MM.1S (cell line): Measurements from ENCODE around the gene NXN.

ENCODE experiments used
- DNase-seq: peaks from one replicate; pipeline ENCODE4 v3.0.0-alpha.2; 2015
- H2AFZ ChIP-seq: fragments of 300-600 bp; sonication (generic); 2 replicates; pipeline ENCODE4 v1.6.0; 2016; ENCODE audit warnings: antibody characterized with exemption, low read length
- H3F3A ChIP-seq: fragments of 300-600 bp; sonication (generic); 2 replicates; pipeline ENCODE4 v1.6.1; 2016; ENCODE audit warnings: mild to moderate bottlenecking, antibody characterized with exemption, low read length, moderate library complexity, mixed read lengths; ENCODE audit not compliant: insufficient read depth
- H3K27ac ChIP-seq: fragments of 300-600 bp; sonication (generic); 2 replicates; pipeline ENCODE4 v1.5.1; 2016; ENCODE audit warnings: mild to moderate bottlenecking, low read length
- H3K27me3 ChIP-seq: fragments of 300-600 bp; sonication (generic); replicated peaks from 2 replicates; pipeline ENCODE4 v1.6.0; 2016; ENCODE audit warnings: low read length; ENCODE audit not compliant: insufficient read depth
- H3K36me3 ChIP-seq: fragments of 300-600 bp; sonication (generic); replicated peaks from 2 replicates; pipeline ENCODE4 v1.6.1; 2016; ENCODE audit warnings: mild to moderate bottlenecking, low read length, mixed read lengths; ENCODE audit not compliant: insufficient read depth
- H3K4me1 ChIP-seq: fragments of 300-600 bp; sonication (generic); 2 replicates; pipeline ENCODE4 v1.6.1; 2016; ENCODE audit warnings: low read length, mixed read lengths
- H3K4me2 ChIP-seq: fragments of 300-600 bp; sonication (generic); 2 replicates; pipeline ENCODE4 v1.6.0; 2016; ENCODE audit warnings: low read depth, low read length
- H3K4me3 ChIP-seq: fragments of 300-600 bp; sonication (generic); 2 replicates; pipeline ENCODE4 v1.5.1; 2016; ENCODE audit warnings: low read length, mixed read lengths
- H3K79me2 ChIP-seq: fragments of 300-600 bp; sonication (generic); 2 replicates; pipeline ENCODE4 v1.6.1; 2016; ENCODE audit warnings: mixed run types, low read length, mixed read lengths
- H3K9ac ChIP-seq: fragments of 300-600 bp; sonication (generic); 2 replicates; pipeline ENCODE4 v1.6.1; 2016; ENCODE audit warnings: low read length, mixed read lengths
- H3K9me2 ChIP-seq: fragments of 300-600 bp; sonication (generic); replicated peaks from 2 replicates; pipeline ENCODE4 v1.6.1; 2016; ENCODE audit warnings: mild to moderate bottlenecking, low read length, mixed read lengths; ENCODE audit not compliant: insufficient read depth
- H3K9me3 ChIP-seq: fragments of 300-600 bp; sonication (generic); replicated peaks from 2 replicates; pipeline ENCODE4 v1.6.1; 2016; ENCODE audit warnings: mild to moderate bottlenecking, low read length, mixed read lengths; ENCODE audit not compliant: insufficient read depth
- H4K20me1 ChIP-seq: fragments of 300-600 bp; sonication (generic); 2 replicates; pipeline ENCODE4 v1.6.1; 2016; ENCODE audit warnings: mild to moderate bottlenecking, low read length, moderate library complexity, mixed read lengths; ENCODE audit not compliant: insufficient read depth
- EZH2 ChIP-seq: fragments of 300-600 bp; sonication (generic); optimal IDR thresholded peaks from 2 replicates; pipeline ENCODE3; 2017; ENCODE audit warnings: low read depth, mild to moderate bottlenecking, antibody characterized with exemption, low read length, mixed read lengths
- EZH2phosphoT487 ChIP-seq: fragments of 300-600 bp; sonication (generic); IDR thresholded peaks from 2 replicates; pipeline ENCODE4 v1.6.1; 2018; ENCODE audit warnings: antibody characterized with exemption, low read length
- TF ChIP-seq, protein P1 (sequence below): fragments of 300-600 bp; sonication (generic); IDR thresholded peaks from 2 replicates; pipeline ENCODE4 v1.5.1; 2016; ENCODE audit warnings: antibody characterized with exemption, low read length, mixed read lengths

NXN gene

DNA sequence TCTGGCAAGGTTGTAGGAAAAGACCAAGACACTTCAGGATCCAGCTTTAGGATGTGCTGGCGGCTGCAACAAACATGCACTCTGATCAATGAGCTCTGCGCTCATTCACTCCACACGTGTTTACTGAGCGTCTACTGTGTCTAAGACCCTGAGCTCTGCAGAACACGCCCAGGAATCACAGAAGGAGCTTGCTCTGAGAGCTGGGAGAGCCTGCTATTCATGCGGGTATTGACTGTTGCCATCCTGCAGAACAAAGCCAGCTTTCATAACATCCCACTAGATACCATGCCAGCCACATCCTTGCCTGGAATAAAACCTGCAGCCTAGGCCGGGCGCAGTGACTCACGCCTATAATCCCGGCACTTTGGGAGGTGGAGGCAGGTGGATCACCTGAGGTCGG lies 44.1 kb downstream of the NXN start:
- Histone ChIP-seq H3K9ac (no peak overlapping the region), H3K9me2 (no peaks in the 10 kb centered on the region), H3K4me2 (no peak overlapping the region), H3K27ac (no peak overlapping the region), H3K79me2 (no peaks in the 10 kb centered on the region), H2AFZ (no peak overlapping the region), H3F3A (no peaks in the 10 kb centered on the region), H3K36me3 (no peaks in the 10 kb centered on the region), H3K4me1 (no peaks in the 10 kb centered on the region), H3K9me3 (no peaks in the 10 kb centered on the region), H4K20me1 (no peaks in the 10 kb centered on the region), H3K4me3 (no peak overlapping the region), H3K27me3 (peaks cover 94% of the 10 kb centered on the region)
- DNase-seq: no peak
- no peak for TF ChIP-seq EZH2phosphoT487
- TF ChIP-seq, protein P1, sequence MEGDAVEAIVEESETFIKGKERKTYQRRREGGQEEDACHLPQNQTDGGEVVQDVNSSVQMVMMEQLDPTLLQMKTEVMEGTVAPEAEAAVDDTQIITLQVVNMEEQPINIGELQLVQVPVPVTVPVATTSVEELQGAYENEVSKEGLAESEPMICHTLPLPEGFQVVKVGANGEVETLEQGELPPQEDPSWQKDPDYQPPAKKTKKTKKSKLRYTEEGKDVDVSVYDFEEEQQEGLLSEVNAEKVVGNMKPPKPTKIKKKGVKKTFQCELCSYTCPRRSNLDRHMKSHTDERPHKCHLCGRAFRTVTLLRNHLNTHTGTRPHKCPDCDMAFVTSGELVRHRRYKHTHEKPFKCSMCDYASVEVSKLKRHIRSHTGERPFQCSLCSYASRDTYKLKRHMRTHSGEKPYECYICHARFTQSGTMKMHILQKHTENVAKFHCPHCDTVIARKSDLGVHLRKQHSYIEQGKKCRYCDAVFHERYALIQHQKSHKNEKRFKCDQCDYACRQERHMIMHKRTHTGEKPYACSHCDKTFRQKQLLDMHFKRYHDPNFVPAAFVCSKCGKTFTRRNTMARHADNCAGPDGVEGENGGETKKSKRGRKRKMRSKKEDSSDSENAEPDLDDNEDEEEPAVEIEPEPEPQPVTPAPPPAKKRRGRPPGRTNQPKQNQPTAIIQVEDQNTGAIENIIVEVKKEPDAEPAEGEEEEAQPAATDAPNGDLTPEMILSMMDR: no peak
- TF ChIP-seq EZH2: no peak

DNA sequence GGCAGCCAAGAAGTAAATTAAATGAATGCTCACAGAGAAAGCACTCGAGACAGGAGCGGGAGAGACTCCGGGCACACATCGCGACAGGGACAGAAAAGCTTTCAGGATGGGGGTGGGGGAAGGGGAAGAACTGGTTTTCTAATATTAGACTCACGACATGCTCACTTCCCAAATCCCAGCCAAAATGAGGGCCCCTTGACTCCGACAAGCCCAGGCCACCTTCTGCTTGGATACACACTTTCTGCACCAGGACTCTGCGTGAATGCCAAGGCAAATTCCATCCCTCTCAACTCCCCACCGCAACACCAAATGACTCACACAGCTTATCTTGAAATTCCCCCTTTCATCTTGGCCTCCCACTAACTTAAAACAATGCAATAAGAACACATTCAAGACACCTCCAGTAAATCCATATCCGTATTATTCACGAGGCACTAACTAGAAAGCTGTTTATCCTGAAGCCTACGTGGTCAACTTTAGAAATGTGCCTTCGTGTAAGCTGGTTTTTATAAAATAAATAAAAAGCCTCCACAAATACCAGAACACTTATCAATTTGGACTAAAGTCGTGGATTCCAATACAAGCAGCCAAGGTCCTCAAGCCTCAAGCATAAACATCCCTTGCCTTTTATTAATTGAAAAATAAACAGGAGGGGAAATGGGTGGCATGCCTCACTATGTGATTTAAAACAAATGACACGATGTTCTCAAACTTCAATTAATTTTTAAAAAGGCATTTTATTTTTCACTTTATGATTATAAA lies 46.1 kb downstream of the NXN start:
- H3K4me2 ChIP-seq: no peak overlapping the region
- no peaks in the 10 kb centered on the region for H3K36me3 ChIP-seq

DNA sequence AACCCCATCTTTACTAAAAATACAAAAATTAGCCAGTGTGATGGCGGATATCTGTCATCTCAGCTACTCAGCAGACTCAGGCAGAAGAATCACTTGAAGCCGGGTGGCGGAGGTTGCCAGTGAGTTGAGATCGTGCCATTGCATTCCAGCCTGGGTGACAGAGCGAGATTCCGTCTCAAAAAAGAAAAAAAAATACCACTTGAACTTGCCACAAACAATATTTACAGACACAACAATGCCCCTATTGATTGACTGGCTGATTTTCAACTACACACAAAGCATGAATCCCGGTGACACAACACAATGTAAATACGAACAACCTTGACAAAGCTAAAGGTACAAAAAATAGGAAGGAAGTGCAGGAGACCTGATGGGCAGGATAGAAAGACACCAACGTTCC lies 49.3 kb downstream of the NXN start:
- no peaks in the 10 kb centered on the region for H3K4me1 ChIP-seq
- no peaks in the 10 kb centered on the region for H3K9me2 ChIP-seq
- H3K9me3 ChIP-seq: no peaks in the 10 kb centered on the region
- H3F3A ChIP-seq: no peaks in the 10 kb centered on the region
- H3K79me2 ChIP-seq: no peaks in the 10 kb centered on the region
- H3K27me3 ChIP-seq: peaks cover 95% of the 10 kb centered on the region
- H3K4me3 ChIP-seq: no peak overlapping the region
- no peak overlapping the region for H2AFZ ChIP-seq
- H3K36me3 ChIP-seq: no peaks in the 10 kb centered on the region
- H3K27ac ChIP-seq: no peak overlapping the region
- H4K20me1 ChIP-seq: no peaks in the 10 kb centered on the region
- H3K9ac ChIP-seq: no peak overlapping the region
- H3K4me2 ChIP-seq: no peak overlapping the region
- no peak for DNase-seq
- no peak for TF ChIP-seq EZH2phosphoT487
- TF ChIP-seq EZH2: no peak
- TF ChIP-seq, protein P1: no peak

More for the DNA sequence above, 46.1 kb downstream of the NXN start:
- peaks cover 94% of the 10 kb centered on the region for H3K27me3 ChIP-seq
- DNase-seq: no peak
- no peaks in the 10 kb centered on the region for H3F3A ChIP-seq
- no peak overlapping the region for H3K27ac ChIP-seq
- H3K9me3 ChIP-seq: no peaks in the 10 kb centered on the region
- TF ChIP-seq, protein P1: no peak
- no peak for TF ChIP-seq EZH2phosphoT487
- no peak for TF ChIP-seq EZH2
- H3K9me2 ChIP-seq: no peaks in the 10 kb centered on the region
- no peaks in the 10 kb centered on the region for H4K20me1 ChIP-seq
- no peak overlapping the region for H2AFZ ChIP-seq
- H3K4me3 ChIP-seq: no peak overlapping the region
- no peaks in the 10 kb centered on the region for H3K79me2 ChIP-seq
- H3K4me1 ChIP-seq: no peaks in the 10 kb centered on the region
- no peak overlapping the region for H3K9ac ChIP-seq
